ENCODE data around the gene FHOD3.
"Not testable (repeated sequence)": the region's sequence is repeated elsewhere in the genome, so short reads cannot be mapped to it uniquely, and the experiment has no call there.

Gene FHOD3

GRCh38 chr18:36728345-36728744, 430.8 kb downstream of the FHOD3 start:
- DNase-seq, result no peak

GRCh38 chr18:36729197-36729596, 431.7 kb downstream of the FHOD3 start:
- DNase-seq, result no peak

- DNase-seq, result no peak
Measured at GRCh38 chr18:36732264-36732663, 434.8 kb downstream of the FHOD3 start.

GRCh38 chr18:36733150-36733549, 435.6 kb downstream of the FHOD3 start:
- no peak for DNase-seq

GRCh38 chr18:36734596-36734995, 437.1 kb downstream of the FHOD3 start:
- DNase-seq, result no peak

GRCh38 chr18:36735130-36735529, 437.6 kb downstream of the FHOD3 start:
- DNase-seq, result no peak

- DNase-seq, result no peak
Measured at GRCh38 chr18:36736094-36736493, 438.6 kb downstream of the FHOD3 start.

- no peak for DNase-seq
Measured at GRCh38 chr18:36737316-36737715, 439.8 kb downstream of the FHOD3 start.

- DNase-seq, result no peak
Measured at GRCh38 chr18:36744261-36744876, 446.9 kb downstream of the FHOD3 start.

- no peak for DNase-seq
Measured at GRCh38 chr18:36745219-36745975, 447.9 kb downstream of the FHOD3 start.

- DNase-seq, result no peak
Measured at GRCh38 chr18:36752929-36753865, 455.7 kb downstream of the FHOD3 start.

GRCh38 chr18:36756242-36756641, 458.7 kb downstream of the FHOD3 start:
- DNase-seq, result no peak

GRCh38 chr18:36757081-36757480, 459.6 kb downstream of the FHOD3 start:
- no peak for DNase-seq

- DNase-seq, result no peak
Measured at GRCh38 chr18:36757991-36758390, 460.5 kb downstream of the FHOD3 start.

- no peak for DNase-seq
Measured at GRCh38 chr18:36758623-36759022, 461.1 kb downstream of the FHOD3 start.

- no peak for DNase-seq
Measured at GRCh38 chr18:36759167-36759776, 461.8 kb downstream of the FHOD3 start.

GRCh38 chr18:36760598-36760997, 463.1 kb downstream of the FHOD3 start:
- DNase-seq, result no peak

GRCh38 chr18:36761186-36761698, 463.7 kb downstream of the FHOD3 start:
- no peak for DNase-seq

- DNase-seq, result no peak
Measured at GRCh38 chr18:36762074-36762473, 464.6 kb downstream of the FHOD3 start.

GRCh38 chr18:36762965-36763364, 465.5 kb downstream of the FHOD3 start:
- not testable (repeated sequence) for DNase-seq

- no peak for DNase-seq
Measured at GRCh38 chr18:36766836-36767235, 469.3 kb downstream of the FHOD3 start.

GRCh38 chr18:36769172-36769571, 471.7 kb downstream of the FHOD3 start:
- no peak for DNase-seq

Data from stimulated activated CD4-positive, alpha-beta T cell treated with anti-CD3 and anti-CD28 coated beads, Interleukin-2, amount 100 ng/mL, for 48 hours (primary cell).